NCI-H510A treated with DMSO at 0.1 percent for 48 hours (cell line): ENCODE data around the gene NELL1.

Experiments
- DNase-seq: peaks from one replicate; lab custom pipeline; 2025; lab: John Stamatoyannopoulos, UW

The NELL1 gene

GRCh38 chr11:20966489-20966888 lies 297.1 kb downstream of the NELL1 start:
- DNase-seq = no peak

- DNase-seq = no peak
Measured at GRCh38 chr11:20973940-20974559, 304.7 kb downstream of the NELL1 start.

- no peak for DNase-seq
Measured at GRCh38 chr11:20980736-20981135, 311.4 kb downstream of the NELL1 start.

- DNase-seq = no peak
Measured at GRCh38 chr11:20990447-20990846, 321.1 kb downstream of the NELL1 start.

GRCh38 chr11:20991471-20991870 lies 322.1 kb downstream of the NELL1 start:
- DNase-seq = no peak

GRCh38 chr11:21007297-21007696 lies 337.9 kb downstream of the NELL1 start:
- DNase-seq = no peak

- DNase-seq = no peak
Measured at GRCh38 chr11:21018248-21018647, 348.9 kb downstream of the NELL1 start.

- no peak for DNase-seq
Measured at GRCh38 chr11:21026685-21027084, 357.3 kb downstream of the NELL1 start.

- DNase-seq = no peak
Measured at GRCh38 chr11:21037850-21038249, 368.5 kb downstream of the NELL1 start.

GRCh38 chr11:21038801-21039200 lies 369.4 kb downstream of the NELL1 start:
- no peak for DNase-seq

GRCh38 chr11:21040630-21041029 lies 371.2 kb downstream of the NELL1 start:
- DNase-seq = no peak

- DNase-seq = no peak
Measured at GRCh38 chr11:21048626-21049025, 379.2 kb downstream of the NELL1 start.

GRCh38 chr11:21053466-21053865 lies 384.1 kb downstream of the NELL1 start:
- DNase-seq = no peak

- no peak for DNase-seq
Measured at GRCh38 chr11:21056644-21057043, 387.3 kb downstream of the NELL1 start.

- no peak for DNase-seq
Measured at GRCh38 chr11:21059879-21060278, 390.5 kb downstream of the NELL1 start.

GRCh38 chr11:21066030-21066429 lies 396.6 kb downstream of the NELL1 start:
- no peak for DNase-seq

GRCh38 chr11:21068886-21069285 lies 399.5 kb downstream of the NELL1 start:
- no peak for DNase-seq

GRCh38 chr11:21069909-21070308 lies 400.5 kb downstream of the NELL1 start:
- no peak for DNase-seq

- no peak for DNase-seq
Measured at GRCh38 chr11:21072558-21072957, 403.2 kb downstream of the NELL1 start.

GRCh38 chr11:21082853-21083252 lies 413.5 kb downstream of the NELL1 start:
- no peak for DNase-seq

- no peak for DNase-seq
Measured at GRCh38 chr11:21088930-21089329, 419.5 kb downstream of the NELL1 start.

- DNase-seq = no peak
Measured at GRCh38 chr11:21104641-21105040, 435.3 kb downstream of the NELL1 start.

- peak; percentile 7 for DNase-seq
Measured at GRCh38 chr11:21105196-21105917, 436.0 kb downstream of the NELL1 start.

GRCh38 chr11:21109341-21109740 lies 440.0 kb downstream of the NELL1 start:
- DNase-seq = no peak
